HepG2 (cell line): ENCODE measurements around the gene PLK2. TPM values are rescaled to one million over a fixed set of nuclear protein-coding genes. Genes with fewer than 3 reads are reported as not detected.

Experiments used
- ARHGAP35 ChIP-seq: sonication (generic); formaldehyde crosslinking; IDR thresholded peaks from 2 replicates; pipeline ENCODE4 v1.9.0; 2022; ENCODE audit warnings: mild to moderate bottlenecking, inconsistent platforms, moderate library complexity, missing genetic modification reagents, borderline replicate concordance
- EP300 ChIP-seq, 3 experiments: sonication (generic) in 1 of 3; formaldehyde crosslinking in 1 of 3; IDR thresholded peaks; 2 replicates each; pipeline versions ENCODE4 v1.5.1 to v1.6.1; 2011 to 2020; ENCODE audit warnings: low read depth in 2 of 3, low read length in 2 of 3, borderline replicate concordance in 1 of 3, improper control_type of control experiment in 1 of 3, mild to moderate bottlenecking in 1 of 3, missing genetic modification reagents in 1 of 3, moderate library complexity in 1 of 3
- HIVEP1 ChIP-seq: sonication (generic); formaldehyde crosslinking; IDR thresholded peaks from 2 replicates; pipeline ENCODE4 v1.4.0; 2020; ENCODE audit warnings: mild to moderate bottlenecking, missing genetic modification reagents
- HNRNPLL ChIP-seq: fragments of 200-400 bp; formaldehyde crosslinking; IDR thresholded peaks from 2 replicates; pipeline ENCODE4 v1.6.1; 2017; ENCODE audit warnings: mild to moderate bottlenecking, low read depth, low read length; ENCODE audit not compliant: poor library complexity, severe bottlenecking
- ISL2 ChIP-seq: sonication (generic); formaldehyde crosslinking; IDR thresholded peaks from 2 replicates; pipeline ENCODE4 v1.5.0; 2020; ENCODE audit warnings: missing genetic modification reagents
- NR2C2 ChIP-seq: sonication (generic); formaldehyde crosslinking; IDR thresholded peaks from 2 replicates; pipeline ENCODE4 v1.4.0; 2020; ENCODE audit warnings: missing genetic modification reagents, mild to moderate bottlenecking, moderate library complexity, borderline replicate concordance
- NR2F2 ChIP-seq: IDR thresholded peaks from 2 replicates; pipeline ENCODE4 v1.6.1; 2012; ENCODE audit warnings: low read depth, inconsistent platforms, borderline replicate concordance
- PHF21A ChIP-seq: sonication (generic); formaldehyde crosslinking; IDR thresholded peaks from 2 replicates; pipeline ENCODE4 v1.5.0; 2020; ENCODE audit warnings: mild to moderate bottlenecking, missing genetic modification reagents
- ZNF136 ChIP-seq: sonication (generic); formaldehyde crosslinking; IDR thresholded peaks from 2 replicates; pipeline ENCODE4 v1.8.1; 2022; ENCODE audit warnings: low read depth, mild to moderate bottlenecking, moderate library complexity, missing genetic modification reagents
- ZNF232 ChIP-seq: sonication (generic); formaldehyde crosslinking; IDR thresholded peaks from 2 replicates; pipeline ENCODE4 v1.4.0; 2020; ENCODE audit warnings: missing genetic modification reagents, borderline replicate concordance
- ZNF274 ChIP-seq: sonication (generic); formaldehyde crosslinking; IDR thresholded peaks from 2 replicates; pipeline ENCODE4 v1.5.1; 2020; ENCODE audit warnings: mild to moderate bottlenecking, missing genetic modification reagents
- ZNF350 ChIP-seq: sonication (generic); formaldehyde crosslinking; IDR thresholded peaks from 2 replicates; pipeline ENCODE4 v1.4.0; 2020; ENCODE audit warnings: mild to moderate bottlenecking, low read depth, missing genetic modification reagents, borderline replicate concordance
- ZNF382 ChIP-seq: sonication (generic); formaldehyde crosslinking; IDR thresholded peaks from 2 replicates; pipeline ENCODE4 v1.5.0; 2020; ENCODE audit warnings: missing genetic modification reagents, mild to moderate bottlenecking, borderline replicate concordance
- ZNF451 ChIP-seq: sonication (generic); formaldehyde crosslinking; IDR thresholded peaks from 2 replicates; pipeline ENCODE4 v1.5.0; 2020; ENCODE audit warnings: mild to moderate bottlenecking, missing genetic modification reagents
- ZNF468 ChIP-seq: sonication (generic); formaldehyde crosslinking; IDR thresholded peaks from 2 replicates; pipeline ENCODE4 v1.8.0; 2022; ENCODE audit warnings: mild to moderate bottlenecking, moderate library complexity, missing genetic modification reagents
- ZNF619 ChIP-seq: sonication (generic); formaldehyde crosslinking; IDR thresholded peaks from 2 replicates; pipeline ENCODE4 v1.4.0; 2020; ENCODE audit warnings: mild to moderate bottlenecking, missing genetic modification reagents
- ZNF780A ChIP-seq: sonication (generic); formaldehyde crosslinking; IDR thresholded peaks from 2 replicates; pipeline ENCODE4 v1.8.0; 2022; ENCODE audit warnings: mild to moderate bottlenecking, missing genetic modification reagents, moderate library complexity
- polyA plus RNA-seq, 8 experiments: library from polyadenylated mRNA; depleted of rRNA in 3 of 8; stranded (reverse) in 7 of 8; unstranded in 1 of 8; fragments of >200 nt; fragmentation: Illumina TruSeq in 4 of 8; extraction: Trizol in 4 of 8; gene quantifications; 2 replicates each; pipeline versions ENCODE4 v1.2.1 to v1.2.3, GENCODE V29; 2011 to 2016; ENCODE audit warnings: low read depth in 4 of 8, missing spikeins in 1 of 8, mixed read lengths in 1 of 8; ENCODE audit not compliant: insufficient read depth in 1 of 8
- total RNA-seq, 5 experiments: library from RNA; depleted of rRNA; stranded (reverse); fragments of >200 nt; fragmentation: Illumina TruSeq; extraction: Trizol; gene quantifications; 2 replicates each; pipeline ENCODE4 v1.2.3, GENCODE V29; 2016; ENCODE audit warnings: low read depth in 1 of 5
- TF ChIP-seq, protein P1 (sequence below): sonication (generic); formaldehyde crosslinking; IDR thresholded peaks from 2 replicates; pipeline ENCODE4 v1.8.0; 2022; ENCODE audit warnings: mild to moderate bottlenecking, missing genetic modification reagents; ENCODE audit not compliant: insufficient replicate concordance
- TF ChIP-seq, protein P2 (sequence below): sonication (generic); formaldehyde crosslinking; IDR thresholded peaks from 2 replicates; pipeline ENCODE4; 2020; ENCODE audit warnings: missing genetic modification reagents, mild to moderate bottlenecking, borderline replicate concordance
- TF ChIP-seq, protein P3 (sequence below): sonication (generic); formaldehyde crosslinking; IDR thresholded peaks from 2 replicates; pipeline ENCODE4 v1.9.0; 2021; ENCODE audit warnings: missing genetic modification reagents, borderline replicate concordance
- TF ChIP-seq, protein P4 (sequence below): sonication (generic); formaldehyde crosslinking; IDR thresholded peaks from 2 replicates; pipeline ENCODE4 v1.5.0; 2020; ENCODE audit warnings: missing genetic modification reagents

Gene PLK2
- total and polyA plus RNA-seq, 2 of the 13 experiments (the other 11 are each of a cell fraction or from before 2014, with no cell fraction given), result 9.6 to 29.6 TPM

DNA sequence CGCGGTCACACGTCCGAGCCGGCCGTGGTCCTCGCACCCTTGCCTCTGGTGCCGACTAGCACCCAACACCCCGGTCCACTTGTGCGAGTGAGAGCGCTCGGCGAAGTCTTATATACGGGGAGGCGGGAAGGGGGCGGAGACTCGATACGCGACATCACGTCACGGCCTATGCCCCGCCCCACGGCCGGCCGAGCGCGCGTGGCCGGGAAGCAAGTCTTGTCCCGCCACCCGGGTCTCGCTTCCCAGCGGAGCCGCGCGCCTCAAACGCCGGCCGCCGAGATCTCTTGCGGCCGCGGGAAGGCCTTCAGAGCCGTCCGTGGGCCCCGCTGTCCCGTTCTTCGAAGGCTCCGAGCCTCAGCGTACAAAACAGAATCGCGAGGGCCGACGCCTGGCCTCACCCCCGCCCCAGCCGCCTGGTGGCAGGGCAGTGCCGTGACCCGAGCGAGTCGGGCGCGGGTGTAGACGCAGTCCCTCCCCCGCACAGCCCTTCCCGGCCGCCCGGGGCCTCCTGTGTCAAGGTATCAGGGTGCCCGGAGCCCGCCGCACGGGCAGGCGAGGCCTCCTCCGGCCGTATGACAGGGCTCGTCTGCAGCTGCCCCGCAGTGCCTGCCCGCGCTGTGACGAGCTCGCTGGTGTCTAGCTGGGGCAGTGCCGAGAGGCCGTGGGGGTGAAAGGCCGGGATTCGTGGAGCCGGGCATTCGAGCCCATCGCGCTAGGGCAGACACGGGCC is at the start of gene PLK2 (continued):
- TF ChIP-seq ISL2 (CRISPR knock-in tag) (0 out of 2 replicates have a peak, but pooled peaks have one; percentile 5), EP300 (IDR thresholded peaks at IDR 0.05; ENCODE audit: low read depth in 2 of 2, low read length in 2 of 2) (no peak), EP300 (CRISPR knock-in tag; IDR thresholded peaks at IDR 0.05; ENCODE audit: borderline replicate concordance) (no peak), NR2F2 (no peak), ZNF274 (CRISPR knock-in tag) (no peak), HIVEP1 (0 out of 2 replicates have a peak, but pooled peaks have one; percentile 53), ZNF468 (CRISPR knock-in tag) (no peak), ZNF232 (no peak), ZNF619 (no peak), ZNF350 (CRISPR knock-in tag) (no peak; the same call in 1 of the 2 replicates), ARHGAP35 (CRISPR knock-in tag) (no peak), ZNF780A (no peak), ZNF382 (CRISPR knock-in tag) (no peak), ZNF451 (CRISPR knock-in tag) (no peak; the same call in 1 of the 2 replicates), ZNF136 (CRISPR knock-in tag) (no peak), PHF21A (CRISPR knock-in tag) (no peak; the same call in 1 of the 2 replicates), NR2C2 (CRISPR knock-in tag) (peak; percentile 54), HNRNPLL (no peak)
- TF ChIP-seq, protein P1, sequence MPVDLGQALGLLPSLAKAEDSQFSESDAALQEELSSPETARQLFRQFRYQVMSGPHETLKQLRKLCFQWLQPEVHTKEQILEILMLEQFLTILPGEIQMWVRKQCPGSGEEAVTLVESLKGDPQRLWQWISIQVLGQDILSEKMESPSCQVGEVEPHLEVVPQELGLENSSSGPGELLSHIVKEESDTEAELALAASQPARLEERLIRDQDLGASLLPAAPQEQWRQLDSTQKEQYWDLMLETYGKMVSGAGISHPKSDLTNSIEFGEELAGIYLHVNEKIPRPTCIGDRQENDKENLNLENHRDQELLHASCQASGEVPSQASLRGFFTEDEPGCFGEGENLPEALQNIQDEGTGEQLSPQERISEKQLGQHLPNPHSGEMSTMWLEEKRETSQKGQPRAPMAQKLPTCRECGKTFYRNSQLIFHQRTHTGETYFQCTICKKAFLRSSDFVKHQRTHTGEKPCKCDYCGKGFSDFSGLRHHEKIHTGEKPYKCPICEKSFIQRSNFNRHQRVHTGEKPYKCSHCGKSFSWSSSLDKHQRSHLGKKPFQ (CRISPR knock-in tag), result peak; percentile 59
- TF ChIP-seq, protein P2, sequence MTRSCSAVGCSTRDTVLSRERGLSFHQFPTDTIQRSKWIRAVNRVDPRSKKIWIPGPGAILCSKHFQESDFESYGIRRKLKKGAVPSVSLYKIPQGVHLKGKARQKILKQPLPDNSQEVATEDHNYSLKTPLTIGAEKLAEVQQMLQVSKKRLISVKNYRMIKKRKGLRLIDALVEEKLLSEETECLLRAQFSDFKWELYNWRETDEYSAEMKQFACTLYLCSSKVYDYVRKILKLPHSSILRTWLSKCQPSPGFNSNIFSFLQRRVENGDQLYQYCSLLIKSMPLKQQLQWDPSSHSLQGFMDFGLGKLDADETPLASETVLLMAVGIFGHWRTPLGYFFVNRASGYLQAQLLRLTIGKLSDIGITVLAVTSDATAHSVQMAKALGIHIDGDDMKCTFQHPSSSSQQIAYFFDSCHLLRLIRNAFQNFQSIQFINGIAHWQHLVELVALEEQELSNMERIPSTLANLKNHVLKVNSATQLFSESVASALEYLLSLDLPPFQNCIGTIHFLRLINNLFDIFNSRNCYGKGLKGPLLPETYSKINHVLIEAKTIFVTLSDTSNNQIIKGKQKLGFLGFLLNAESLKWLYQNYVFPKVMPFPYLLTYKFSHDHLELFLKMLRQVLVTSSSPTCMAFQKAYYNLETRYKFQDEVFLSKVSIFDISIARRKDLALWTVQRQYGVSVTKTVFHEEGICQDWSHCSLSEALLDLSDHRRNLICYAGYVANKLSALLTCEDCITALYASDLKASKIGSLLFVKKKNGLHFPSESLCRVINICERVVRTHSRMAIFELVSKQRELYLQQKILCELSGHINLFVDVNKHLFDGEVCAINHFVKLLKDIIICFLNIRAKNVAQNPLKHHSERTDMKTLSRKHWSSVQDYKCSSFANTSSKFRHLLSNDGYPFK (CRISPR knock-in tag), result 0 out of 2 replicates have a peak, but pooled peaks have one; percentile 19
- TF ChIP-seq, protein P3, sequence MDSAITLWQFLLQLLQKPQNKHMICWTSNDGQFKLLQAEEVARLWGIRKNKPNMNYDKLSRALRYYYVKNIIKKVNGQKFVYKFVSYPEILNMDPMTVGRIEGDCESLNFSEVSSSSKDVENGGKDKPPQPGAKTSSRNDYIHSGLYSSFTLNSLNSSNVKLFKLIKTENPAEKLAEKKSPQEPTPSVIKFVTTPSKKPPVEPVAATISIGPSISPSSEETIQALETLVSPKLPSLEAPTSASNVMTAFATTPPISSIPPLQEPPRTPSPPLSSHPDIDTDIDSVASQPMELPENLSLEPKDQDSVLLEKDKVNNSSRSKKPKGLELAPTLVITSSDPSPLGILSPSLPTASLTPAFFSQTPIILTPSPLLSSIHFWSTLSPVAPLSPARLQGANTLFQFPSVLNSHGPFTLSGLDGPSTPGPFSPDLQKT (CRISPR knock-in tag), result no peak
- TF ChIP-seq, protein P4, sequence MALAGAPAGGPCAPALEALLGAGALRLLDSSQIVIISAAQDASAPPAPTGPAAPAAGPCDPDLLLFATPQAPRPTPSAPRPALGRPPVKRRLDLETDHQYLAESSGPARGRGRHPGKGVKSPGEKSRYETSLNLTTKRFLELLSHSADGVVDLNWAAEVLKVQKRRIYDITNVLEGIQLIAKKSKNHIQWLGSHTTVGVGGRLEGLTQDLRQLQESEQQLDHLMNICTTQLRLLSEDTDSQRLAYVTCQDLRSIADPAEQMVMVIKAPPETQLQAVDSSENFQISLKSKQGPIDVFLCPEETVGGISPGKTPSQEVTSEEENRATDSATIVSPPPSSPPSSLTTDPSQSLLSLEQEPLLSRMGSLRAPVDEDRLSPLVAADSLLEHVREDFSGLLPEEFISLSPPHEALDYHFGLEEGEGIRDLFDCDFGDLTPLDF (CRISPR knock-in tag), result no peak
